Measurements from ENCODE around the gene REN. TPM values are rescaled to one million over a fixed set of nuclear protein-coding genes. Genes with fewer than 3 reads are reported as not detected.

The REN gene
- total RNA-seq, 1 experiment from 2014 or later = not detected

DNA sequence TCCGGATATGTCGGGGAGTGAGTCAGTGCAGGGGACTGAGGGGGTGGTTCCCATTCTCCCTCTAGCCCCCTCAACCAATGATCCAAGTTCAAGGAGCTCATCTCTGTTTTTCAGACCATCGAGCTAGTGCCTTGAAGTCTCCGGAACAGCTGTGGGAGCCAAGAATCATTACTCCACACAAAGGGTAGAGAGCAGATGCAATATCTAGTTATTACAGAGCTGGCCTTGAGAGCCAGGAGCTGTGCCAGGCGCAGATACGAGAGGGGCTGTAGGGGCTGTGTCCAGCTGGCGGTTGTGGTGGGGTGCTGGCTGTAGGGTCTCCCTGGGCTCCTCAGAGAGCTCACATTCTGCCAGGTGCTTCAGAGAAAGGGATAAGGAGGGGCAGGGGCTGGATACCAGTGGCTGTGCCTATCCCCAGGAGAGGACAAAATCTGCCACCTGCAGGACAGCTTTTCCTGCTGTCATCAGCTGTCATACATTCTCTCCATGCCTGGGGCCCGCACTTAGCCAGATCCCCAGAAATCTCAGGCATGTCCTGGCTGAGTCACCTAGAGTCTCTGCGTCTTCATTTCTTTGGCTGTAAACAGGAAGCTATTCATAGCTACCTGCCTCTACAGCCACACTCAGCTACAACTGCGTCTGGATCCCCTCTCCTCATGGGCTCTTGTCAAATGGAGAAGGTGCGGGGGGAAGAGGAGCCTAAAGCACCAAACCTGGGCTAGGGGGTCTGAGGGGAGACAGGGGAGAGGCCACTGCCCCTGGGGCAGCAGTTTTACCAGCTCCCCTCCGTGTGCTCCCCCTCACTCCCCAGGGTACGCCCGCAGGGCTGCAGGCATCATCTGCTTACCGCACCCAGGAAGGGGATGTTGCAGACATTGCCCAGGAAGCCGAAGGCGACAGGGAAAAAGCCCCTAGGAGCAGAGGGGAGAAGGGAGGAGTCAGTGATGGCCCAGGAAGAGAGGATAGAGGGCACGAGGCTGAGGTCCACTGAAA is 32.5 kb upstream of the REN start:
- H3K4me1 Mint-ChIP-seq (ENCODE audit: low read depth, unreplicated experiment) = peaks cover 18% of the 10 kb centered on the region
- H3K9me3 ChIP-seq = no peaks in the 10 kb centered on the region
- intact Hi-C loops (cut with micrococcal nuclease; ENCODE audit: unreplicated experiment) = loop anchor here (1.0 kb wide), 1 partner anchor 36 kb away; no protein-coding TSS in a partner anchor
- no peaks in the 10 kb centered on the region; the same call in none of the 2 replicates for H3K36me3 ChIP-seq (ENCODE audit: control insufficient read depth, insufficient read depth, low read length)
- no peaks in the 10 kb centered on the region for H3K36me3 Mint-ChIP-seq (ENCODE audit: insufficient read depth, unreplicated experiment)
- no peaks in the 10 kb centered on the region for H3K27me3 ChIP-seq (replicated peaks; ENCODE audit: control insufficient read depth, insufficient read depth, low read length)
- H3K4me3 ChIP-seq (ENCODE audit: low read depth, low read length) = no peak overlapping the region
- CTCF ChIA-PET = interaction anchor here (0.6 to 1.6 kb wide), 8 partner anchors 9 to 200 kb away, joined by 3 to 39 read pairs (median 6); partner anchors contain the start of gene GOLT1A
- peak; percentile 74 to 80 for DNase-seq
- POLR2A ChIA-PET = interaction anchor here (0.6 to 1.2 kb wide), 2 partner anchors 9 to 144 kb away, joined by 3 to 7 read pairs; no protein-coding TSS in a partner anchor
- H3K27me3 Mint-ChIP-seq (ENCODE audit: insufficient read depth, unreplicated experiment) = no peaks in the 10 kb centered on the region
- H3K4me3 Mint-ChIP-seq (ENCODE audit: unreplicated experiment) = no peak overlapping the region
- TF ChIP-seq, protein P1, sequence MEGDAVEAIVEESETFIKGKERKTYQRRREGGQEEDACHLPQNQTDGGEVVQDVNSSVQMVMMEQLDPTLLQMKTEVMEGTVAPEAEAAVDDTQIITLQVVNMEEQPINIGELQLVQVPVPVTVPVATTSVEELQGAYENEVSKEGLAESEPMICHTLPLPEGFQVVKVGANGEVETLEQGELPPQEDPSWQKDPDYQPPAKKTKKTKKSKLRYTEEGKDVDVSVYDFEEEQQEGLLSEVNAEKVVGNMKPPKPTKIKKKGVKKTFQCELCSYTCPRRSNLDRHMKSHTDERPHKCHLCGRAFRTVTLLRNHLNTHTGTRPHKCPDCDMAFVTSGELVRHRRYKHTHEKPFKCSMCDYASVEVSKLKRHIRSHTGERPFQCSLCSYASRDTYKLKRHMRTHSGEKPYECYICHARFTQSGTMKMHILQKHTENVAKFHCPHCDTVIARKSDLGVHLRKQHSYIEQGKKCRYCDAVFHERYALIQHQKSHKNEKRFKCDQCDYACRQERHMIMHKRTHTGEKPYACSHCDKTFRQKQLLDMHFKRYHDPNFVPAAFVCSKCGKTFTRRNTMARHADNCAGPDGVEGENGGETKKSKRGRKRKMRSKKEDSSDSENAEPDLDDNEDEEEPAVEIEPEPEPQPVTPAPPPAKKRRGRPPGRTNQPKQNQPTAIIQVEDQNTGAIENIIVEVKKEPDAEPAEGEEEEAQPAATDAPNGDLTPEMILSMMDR (IDR thresholded peaks at IDR 0.05; ENCODE audit: insufficient read depth in 1 of 2, low read depth in 1 of 2, low read length in 1 of 2, severe bottlenecking in 1 of 2, unreplicated experiment in 1 of 2) = peak in 1 of 2 experiments; percentile 20
- H3K4me1 ChIP-seq = peaks cover 23% of the 10 kb centered on the region
- H3K9me3 Mint-ChIP-seq (ENCODE audit: unreplicated experiment) = peaks cover 11% of the 10 kb centered on the region
- no TSS peak for BruUV-seq (replicated peaks)
- peak overlapping the region; percentile 68 for H3K27ac Mint-ChIP-seq (ENCODE audit: unreplicated experiment)

DNA sequence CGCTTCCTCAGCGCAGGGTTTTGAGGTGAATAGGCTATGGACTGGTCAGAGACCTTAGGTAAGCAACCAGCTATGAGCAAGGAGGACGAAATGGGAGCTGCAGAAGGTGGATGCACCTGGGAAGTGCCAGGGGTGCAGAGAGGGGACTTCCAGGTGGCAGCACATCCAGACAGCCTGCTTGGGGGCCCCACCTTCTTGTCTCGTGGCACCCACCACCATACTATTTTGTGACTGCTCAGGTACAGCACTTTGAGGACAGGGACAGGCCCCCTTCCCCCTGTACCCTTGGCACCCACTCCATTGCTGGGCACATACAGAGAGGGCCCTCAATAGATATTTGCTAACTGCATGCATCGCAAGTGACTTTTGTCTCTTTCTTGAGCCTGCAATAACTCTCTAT is 30.9 kb upstream of the REN start:
- Histone ChIP-seq H3K4me1 (peaks cover 23% of the 10 kb centered on the region), H3K27me3 (replicated peaks; ENCODE audit: control insufficient read depth, insufficient read depth, low read length) (no peaks in the 10 kb centered on the region), H3K36me3 (ENCODE audit: control insufficient read depth, insufficient read depth, low read length) (no peaks in the 10 kb centered on the region; the same call in 1 of the 2 replicates), H3K9me3 (no peaks in the 10 kb centered on the region), H3K4me3 (ENCODE audit: low read depth, low read length) (no peak overlapping the region)
- Mint-ChIP-seq H3K27ac (ENCODE audit: unreplicated experiment) (no peak overlapping the region), H3K9me3 (ENCODE audit: unreplicated experiment) (peaks cover 11% of the 10 kb centered on the region), H3K27me3 (ENCODE audit: insufficient read depth, unreplicated experiment) (no peaks in the 10 kb centered on the region), H3K4me1 (ENCODE audit: low read depth, unreplicated experiment) (peaks cover 17% of the 10 kb centered on the region), H3K4me3 (ENCODE audit: unreplicated experiment) (no peak overlapping the region), H3K36me3 (ENCODE audit: insufficient read depth, unreplicated experiment) (no peaks in the 10 kb centered on the region)
- intact Hi-C loops (cut with micrococcal nuclease; ENCODE audit: unreplicated experiment) = no loop called here
- BruUV-seq (replicated peaks) = no TSS peak
- DNase-seq = no peak
- POLR2A ChIA-PET = no interaction called here
- CTCF ChIA-PET = no interaction called here
- TF ChIP-seq, protein P1 (IDR thresholded peaks at IDR 0.05; ENCODE audit: insufficient read depth in 1 of 2, low read depth in 1 of 2, low read length in 1 of 2, severe bottlenecking in 1 of 2, unreplicated experiment in 1 of 2) = no peak

DNA sequence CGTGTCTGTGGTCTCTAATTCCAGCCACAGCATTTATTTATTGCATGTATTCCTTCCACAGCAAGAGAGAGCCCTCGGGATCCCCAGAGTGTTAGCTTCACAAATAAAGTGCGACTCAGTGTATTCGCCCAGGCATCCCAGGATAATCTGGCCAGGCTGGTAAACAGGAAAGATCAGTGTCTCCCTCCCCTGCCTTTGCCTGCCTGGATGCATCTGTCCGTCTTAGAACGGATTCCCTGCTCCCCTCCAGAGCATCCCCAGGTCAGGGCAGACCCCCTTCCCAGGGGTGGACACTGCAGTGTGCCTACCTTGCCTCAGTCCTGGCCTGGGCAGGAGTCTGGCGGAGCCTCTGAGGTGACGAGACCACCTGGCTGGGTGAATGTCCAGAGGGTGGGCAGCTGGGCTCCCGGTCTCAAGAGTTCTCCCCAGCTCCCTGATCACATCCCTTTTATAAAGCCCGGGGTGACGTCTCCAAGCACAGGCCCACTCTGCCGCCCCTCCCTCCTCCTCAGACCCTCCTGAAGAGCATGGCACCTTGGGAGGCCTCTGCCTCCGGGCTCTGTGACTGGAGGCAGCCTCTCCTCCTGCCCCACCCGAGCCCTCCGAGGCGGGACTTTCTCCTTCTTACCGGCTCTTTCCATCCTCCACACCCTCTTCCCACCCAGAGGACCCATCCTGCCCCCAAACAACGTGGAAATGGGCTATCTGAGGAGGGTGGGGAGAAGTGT is 30.1 kb upstream of the REN start, which contains the start of gene KISS1:
Gene KISS1 (minus strand): TSS at position 424 of the 728 bp plus-strand sequence. CDS start 3,615 bp downstream, outside the sequence.
- Histone ChIP-seq H3K4me3 (ENCODE audit: low read depth, low read length) (no peak within 1 kb of the TSS), H3K27me3 (replicated peaks; ENCODE audit: control insufficient read depth, insufficient read depth, low read length) (no peaks in the 10 kb centered on the region), H3K4me1 (peaks cover 23% of the 10 kb centered on the region), H3K9me3 (no peaks in the 10 kb centered on the region), H3K36me3 (ENCODE audit: control insufficient read depth, insufficient read depth, low read length) (no peaks in the 10 kb centered on the region; the same call in 1 of the 2 replicates)
- Mint-ChIP-seq H3K36me3 (ENCODE audit: insufficient read depth, unreplicated experiment) (no peaks in the 10 kb centered on the region), H3K4me1 (ENCODE audit: low read depth, unreplicated experiment) (peaks cover 17% of the 10 kb centered on the region), H3K4me3 (ENCODE audit: unreplicated experiment) (no peak within 1 kb of the TSS), H3K9me3 (ENCODE audit: unreplicated experiment) (peaks cover 11% of the 10 kb centered on the region), H3K27ac (ENCODE audit: unreplicated experiment) (no peak within 1 kb of the TSS), H3K27me3 (ENCODE audit: insufficient read depth, unreplicated experiment) (no peaks in the 10 kb centered on the region)
- TF ChIP-seq, protein P1 (IDR thresholded peaks at IDR 0.05; ENCODE audit: insufficient read depth in 1 of 2, low read depth in 1 of 2, low read length in 1 of 2, severe bottlenecking in 1 of 2, unreplicated experiment in 1 of 2) = no peak
- CTCF ChIA-PET = interaction anchor here (0.6 to 1.1 kb wide), 2 partner anchors 34 to 614 kb away, joined by 3 to 4 read pairs; no protein-coding TSS in a partner anchor
- POLR2A ChIA-PET = no interaction called here
- no TSS peak for BruUV-seq (replicated peaks)
- intact Hi-C loops (cut with micrococcal nuclease; ENCODE audit: unreplicated experiment) = no loop called here
- DNase-seq = no peak

Data from Caco-2 (cell line).